ENCODE data around the gene OLFM3.

OLFM3 gene

DNA sequence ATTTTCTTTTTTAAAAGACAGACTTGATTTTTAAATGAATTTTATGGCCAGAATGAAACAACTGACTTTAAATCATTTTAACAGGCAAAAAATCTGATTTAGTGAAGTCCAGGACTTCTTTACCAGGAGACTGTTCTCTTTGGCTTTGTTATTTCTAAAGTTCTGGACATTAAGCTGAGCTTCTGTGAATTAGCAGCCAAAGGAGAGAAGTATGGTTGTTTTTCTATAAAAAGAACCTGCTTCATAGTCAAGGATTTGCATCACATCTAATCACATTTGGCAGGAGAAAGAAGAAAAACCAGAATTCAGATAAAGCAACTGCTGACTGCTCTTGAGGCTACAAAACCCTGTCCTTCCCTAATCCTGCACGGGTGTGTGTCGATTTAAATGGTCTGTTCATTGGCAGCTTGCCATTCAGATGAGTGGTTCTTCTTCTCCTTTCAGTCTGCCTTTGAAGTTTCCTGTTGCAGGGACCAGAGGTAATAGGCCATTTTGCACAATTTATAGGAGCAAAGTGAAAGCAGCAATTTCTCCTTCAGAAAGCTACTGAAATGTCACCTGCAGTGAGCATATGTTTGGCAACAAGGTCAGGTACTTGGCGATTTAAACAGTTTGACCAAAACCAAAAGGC is 215.4 kb downstream of the OLFM3 start:
- peak; percentile 7 for DNase-seq (ENCODE audit: low read depth)
- H3K4me3 ChIP-seq (ENCODE audit: low read depth, low read length), result no peak overlapping the region
- TF ChIP-seq, protein P1, sequence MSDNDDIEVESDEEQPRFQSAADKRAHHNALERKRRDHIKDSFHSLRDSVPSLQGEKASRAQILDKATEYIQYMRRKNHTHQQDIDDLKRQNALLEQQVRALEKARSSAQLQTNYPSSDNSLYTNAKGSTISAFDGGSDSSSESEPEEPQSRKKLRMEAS (IDR thresholded peaks at IDR 0.05; ENCODE audit: low read depth, low read length), result no peak
- TF ChIP-seq, protein P2, sequence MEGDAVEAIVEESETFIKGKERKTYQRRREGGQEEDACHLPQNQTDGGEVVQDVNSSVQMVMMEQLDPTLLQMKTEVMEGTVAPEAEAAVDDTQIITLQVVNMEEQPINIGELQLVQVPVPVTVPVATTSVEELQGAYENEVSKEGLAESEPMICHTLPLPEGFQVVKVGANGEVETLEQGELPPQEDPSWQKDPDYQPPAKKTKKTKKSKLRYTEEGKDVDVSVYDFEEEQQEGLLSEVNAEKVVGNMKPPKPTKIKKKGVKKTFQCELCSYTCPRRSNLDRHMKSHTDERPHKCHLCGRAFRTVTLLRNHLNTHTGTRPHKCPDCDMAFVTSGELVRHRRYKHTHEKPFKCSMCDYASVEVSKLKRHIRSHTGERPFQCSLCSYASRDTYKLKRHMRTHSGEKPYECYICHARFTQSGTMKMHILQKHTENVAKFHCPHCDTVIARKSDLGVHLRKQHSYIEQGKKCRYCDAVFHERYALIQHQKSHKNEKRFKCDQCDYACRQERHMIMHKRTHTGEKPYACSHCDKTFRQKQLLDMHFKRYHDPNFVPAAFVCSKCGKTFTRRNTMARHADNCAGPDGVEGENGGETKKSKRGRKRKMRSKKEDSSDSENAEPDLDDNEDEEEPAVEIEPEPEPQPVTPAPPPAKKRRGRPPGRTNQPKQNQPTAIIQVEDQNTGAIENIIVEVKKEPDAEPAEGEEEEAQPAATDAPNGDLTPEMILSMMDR (IDR thresholded peaks at IDR 0.05; ENCODE audit: low read depth, low read length), result no peak
- TF ChIP-seq POLR2A (IDR thresholded peaks at IDR 0.05; ENCODE audit: extremely low read depth, insufficient read length), result no peak

DNA sequence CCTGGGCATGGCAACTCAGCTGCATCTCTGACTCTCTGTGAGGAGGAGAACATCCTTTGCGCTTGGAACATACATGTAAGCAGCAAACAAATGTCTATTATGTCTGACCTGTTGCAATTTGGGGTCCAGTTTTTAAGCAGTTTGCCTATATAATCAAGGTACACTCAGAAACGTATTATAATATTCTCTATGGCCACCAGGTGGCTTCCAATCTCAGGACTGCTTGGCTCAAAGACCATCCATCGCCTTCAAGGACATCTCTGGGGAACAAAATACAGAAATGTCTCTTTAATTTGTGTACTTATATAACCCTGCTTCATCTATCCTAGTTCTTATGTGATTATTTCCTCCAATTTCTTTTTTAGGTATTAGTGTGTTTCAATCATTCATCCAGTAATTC is 227.2 kb downstream of the OLFM3 start:
- no peak overlapping the region for H3K4me3 ChIP-seq (ENCODE audit: low read depth, low read length)
- TF ChIP-seq, protein P1 (IDR thresholded peaks at IDR 0.05; ENCODE audit: low read depth, low read length), result no peak
- TF ChIP-seq, protein P2 (IDR thresholded peaks at IDR 0.05; ENCODE audit: low read depth, low read length), result peak; percentile 22
- peak; percentile 22 for DNase-seq (ENCODE audit: low read depth)

DNA sequence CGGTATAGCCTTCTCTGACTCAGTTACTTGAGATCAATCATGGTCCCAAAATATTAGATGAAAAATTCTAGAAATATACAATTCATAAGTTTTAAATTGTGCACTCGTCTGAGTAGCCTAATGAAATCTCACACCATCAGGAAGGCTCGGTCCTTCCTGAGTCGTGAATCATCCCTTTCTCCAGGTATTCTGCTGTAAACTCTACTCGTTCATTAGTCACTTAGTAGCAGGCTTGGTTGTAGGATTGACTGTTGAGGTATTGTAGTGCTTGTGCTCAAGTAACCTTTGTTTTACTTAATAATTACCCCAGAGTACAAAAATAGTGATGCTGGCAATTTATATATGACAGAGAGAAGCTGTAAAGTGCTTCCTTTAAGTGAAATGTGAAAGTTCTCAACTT is 238.7 kb downstream of the OLFM3 start:
- no peak for DNase-seq (ENCODE audit: low read depth)
- TF ChIP-seq POLR2A (IDR thresholded peaks at IDR 0.05; ENCODE audit: extremely low read depth, insufficient read length) (no peak), MYC (IDR thresholded peaks at IDR 0.05; ENCODE audit: low read depth, low read length) (no peak)
- TF ChIP-seq, protein P2 (IDR thresholded peaks at IDR 0.05; ENCODE audit: low read depth, low read length), result no peak
- TF ChIP-seq, protein P1 (IDR thresholded peaks at IDR 0.05; ENCODE audit: low read depth, low read length), result no peak
- H3K4me3 ChIP-seq (ENCODE audit: low read depth, low read length), result no peak overlapping the region

DNA sequence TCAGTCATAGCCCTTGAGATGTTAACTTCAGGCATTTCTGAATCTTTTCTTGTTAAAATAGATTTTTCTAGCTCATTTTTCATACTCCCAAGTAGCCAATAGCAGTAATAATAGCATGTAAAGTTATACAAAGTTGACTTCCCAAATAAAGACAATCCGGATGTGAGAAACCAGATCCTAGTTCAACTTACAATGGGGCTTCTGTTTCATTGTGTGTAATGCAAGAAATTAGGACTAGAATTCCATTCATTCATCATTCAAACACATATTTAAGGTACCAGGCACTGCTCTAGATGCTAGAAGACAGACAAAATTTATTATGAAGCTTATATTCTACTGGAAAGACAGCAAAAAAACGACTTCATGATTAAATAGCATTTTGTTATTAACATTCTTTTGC is 240.3 kb downstream of the OLFM3 start:
- TF ChIP-seq POLR2A (IDR thresholded peaks at IDR 0.05; ENCODE audit: extremely low read depth, insufficient read length) (no peak), MYC (IDR thresholded peaks at IDR 0.05; ENCODE audit: low read depth, low read length) (no peak)
- TF ChIP-seq, protein P2 (IDR thresholded peaks at IDR 0.05; ENCODE audit: low read depth, low read length), result no peak
- TF ChIP-seq, protein P1 (IDR thresholded peaks at IDR 0.05; ENCODE audit: low read depth, low read length), result no peak
- DNase-seq (ENCODE audit: low read depth), result no peak
- no peak overlapping the region for H3K4me3 ChIP-seq (ENCODE audit: low read depth, low read length)
